Muscle of leg (tissue), 11 donors: ENCODE results near the gene NCS1. TPM values are rescaled to one million over a fixed set of nuclear protein-coding genes. Genes with fewer than 3 reads are reported as not detected.

Experiments
- DNase-seq: peaks from one replicate; pipeline ENCODE4 v3.0.0; 2013
- H3K27ac ChIP-seq: one replicate; pipeline ENCODE4 v1.5.1; 2013; ENCODE audit warnings: mild to moderate bottlenecking, low read length, control low read depth
- H3K27me3 ChIP-seq: one replicate; pipeline ENCODE4 v1.6.1; 2013; ENCODE audit warnings: low read length; ENCODE audit not compliant: control insufficient read depth, insufficient read depth
- H3K36me3 ChIP-seq: one replicate; pipeline ENCODE4 v1.6.1; 2013; ENCODE audit warnings: low read length; ENCODE audit not compliant: control insufficient read depth, insufficient read depth
- H3K4me1 ChIP-seq: one replicate; pipeline ENCODE4 v1.6.1; 2013; ENCODE audit warnings: low read length; ENCODE audit not compliant: control insufficient read depth, insufficient read depth
- H3K4me3 ChIP-seq: one replicate; pipeline ENCODE4 v1.5.1; 2013; ENCODE audit warnings: low read length, control low read depth
- H3K9me3 ChIP-seq: replicated peaks from 2 replicates; pipeline ENCODE4 v1.6.1; 2013; ENCODE audit warnings: low read depth, low read length; ENCODE audit not compliant: control insufficient read depth
- WGBS: methylation state at CpG from one replicate; pipeline ENCODE4 v1.1.5; 2013; ENCODE audit warnings: missing lambda C conversion rate; ENCODE audit not compliant: insufficient coverage; 5-methylcytosine and 5-hydroxymethylcytosine counted together
- polyA plus RNA-seq, 8 donors: library from polyadenylated mRNA; unstranded; fragments of 120-200 nt; gene quantifications; one replicate each; pipeline versions ENCODE4 v1.2.1 to v1.2.3, GENCODE V29; 2013; ENCODE audit warnings: inconsistent platforms in 1 of 8, low replicate concordance in 1 of 8; ENCODE audit not compliant: insufficient read length in 8 of 8, insufficient read depth in 1 of 8
- total RNA-seq: library from RNA; stranded (reverse); fragments of 120-200 nt; gene quantifications from one replicate; pipeline ENCODE4 v1.2.4, GENCODE V29; 2013

The NCS1 gene
- total and polyA plus RNA-seq, 9 donors = 30.4 to 68.4 (median 60.2) TPM

GRCh38 chr9:130198501-130199179, 26.4 kb downstream of the NCS1 start:
- no peak for DNase-seq
- WGBS = 86% methylated on average over 10 of the region's 12 CpGs
- no peak overlapping the region for H3K4me3 ChIP-seq
- H3K36me3 ChIP-seq = peaks cover 9% of the 10 kb centered on the region
- H3K9me3 ChIP-seq = no peaks in the 10 kb centered on the region
- H3K27ac ChIP-seq = no peak overlapping the region
- no peaks in the 10 kb centered on the region for H3K27me3 ChIP-seq
- H3K4me1 ChIP-seq = peaks cover 58% of the 10 kb centered on the region

- WGBS = 86% methylated on average over 7 of the region's 8 CpGs
- H3K36me3 ChIP-seq = peaks cover 9% of the 10 kb centered on the region
- H3K27ac ChIP-seq = peak overlapping the region; percentile 53
- H3K9me3 ChIP-seq = no peaks in the 10 kb centered on the region
- DNase-seq = no peak
- no peaks in the 10 kb centered on the region for H3K27me3 ChIP-seq
- H3K4me3 ChIP-seq = no peak overlapping the region
- peaks cover 49% of the 10 kb centered on the region for H3K4me1 ChIP-seq
Observed at GRCh38 chr9:130199605-130200004, 27.4 kb downstream of the NCS1 start.

GRCh38 chr9:130200038-130200849, 28.0 kb downstream of the NCS1 start:
- DNase-seq = no peak
- 64% methylated on average over 12 of the region's 17 CpGs for WGBS
- Histone ChIP-seq H3K9me3 (no peaks in the 10 kb centered on the region), H3K27me3 (no peaks in the 10 kb centered on the region), H3K27ac (no peak overlapping the region), H3K36me3 (peaks cover 9% of the 10 kb centered on the region), H3K4me3 (no peak overlapping the region), H3K4me1 (peaks cover 45% of the 10 kb centered on the region)

GRCh38 chr9:130201399-130201873, 29.2 kb downstream of the NCS1 start:
- Histone ChIP-seq H3K36me3 (peaks cover 9% of the 10 kb centered on the region), H3K27ac (no peak overlapping the region), H3K9me3 (no peaks in the 10 kb centered on the region), H3K27me3 (no peaks in the 10 kb centered on the region), H3K4me3 (no peak overlapping the region), H3K4me1 (peaks cover 38% of the 10 kb centered on the region)
- DNase-seq = no peak
- 70% methylated on average over 7 of the region's 12 CpGs for WGBS

- WGBS = 88% methylated on average over 8 of the region's 8 CpGs
- Histone ChIP-seq H3K4me3 (no peak overlapping the region), H3K36me3 (peaks cover 11% of the 10 kb centered on the region), H3K9me3 (no peaks in the 10 kb centered on the region), H3K27me3 (no peaks in the 10 kb centered on the region), H3K27ac (no peak overlapping the region), H3K4me1 (peaks cover 33% of the 10 kb centered on the region)
- DNase-seq = no peak
Observed at GRCh38 chr9:130201974-130202373, 29.8 kb downstream of the NCS1 start.

- WGBS = 95% methylated on average over 5 of the region's 5 CpGs
- Histone ChIP-seq H3K4me1 (peaks cover 25% of the 10 kb centered on the region), H3K36me3 (peaks cover 11% of the 10 kb centered on the region), H3K4me3 (no peak overlapping the region), H3K9me3 (no peaks in the 10 kb centered on the region), H3K27ac (no peak overlapping the region), H3K27me3 (no peaks in the 10 kb centered on the region)
- DNase-seq = no peak
Observed at GRCh38 chr9:130204341-130204740, 32.1 kb downstream of the NCS1 start.

GRCh38 chr9:130204959-130205358, 32.8 kb downstream of the NCS1 start:
- Histone ChIP-seq H3K27me3 (no peaks in the 10 kb centered on the region), H3K36me3 (peaks cover 11% of the 10 kb centered on the region), H3K4me1 (peaks cover 18% of the 10 kb centered on the region), H3K4me3 (no peak overlapping the region), H3K9me3 (no peaks in the 10 kb centered on the region), H3K27ac (no peak overlapping the region)
- no peak for DNase-seq
- 76% methylated on average over 7 of the region's 12 CpGs for WGBS

GRCh38 chr9:130205912-130206311, 33.7 kb downstream of the NCS1 start:
- Histone ChIP-seq H3K27ac (no peak overlapping the region), H3K36me3 (peaks cover 11% of the 10 kb centered on the region), H3K4me3 (no peak overlapping the region), H3K4me1 (peaks cover 10% of the 10 kb centered on the region), H3K9me3 (no peaks in the 10 kb centered on the region), H3K27me3 (no peaks in the 10 kb centered on the region)
- DNase-seq = no peak
- WGBS = 86% methylated on average over 3 of the region's 5 CpGs

- no peak for DNase-seq
- 80% methylated on average over 12 of the region's 16 CpGs for WGBS
- no peak overlapping the region for H3K4me3 ChIP-seq
- H3K27ac ChIP-seq = no peak overlapping the region
- no peaks in the 10 kb centered on the region for H3K9me3 ChIP-seq
- peaks cover 13% of the 10 kb centered on the region for H3K36me3 ChIP-seq
- H3K27me3 ChIP-seq = no peaks in the 10 kb centered on the region
- H3K4me1 ChIP-seq = peaks cover 10% of the 10 kb centered on the region
Observed at GRCh38 chr9:130206579-130206978, 34.4 kb downstream of the NCS1 start.

- DNase-seq = no peak
- H3K27me3 ChIP-seq = no peaks in the 10 kb centered on the region
- peaks cover 10% of the 10 kb centered on the region for H3K4me1 ChIP-seq
- peaks cover 12% of the 10 kb centered on the region for H3K36me3 ChIP-seq
- no peaks in the 10 kb centered on the region for H3K9me3 ChIP-seq
- no peak overlapping the region for H3K27ac ChIP-seq
- no peak overlapping the region for H3K4me3 ChIP-seq
- WGBS = 80% methylated on average over 11 of the region's 17 CpGs
Observed at GRCh38 chr9:130207241-130207992, 35.2 kb downstream of the NCS1 start.
